Measurements from ENCODE around the gene TYK2.
"Not testable (repeated sequence)": the region's sequence is repeated elsewhere in the genome, so short reads cannot be mapped to it uniquely, and the experiment has no call there.

TYK2 gene

DNA sequence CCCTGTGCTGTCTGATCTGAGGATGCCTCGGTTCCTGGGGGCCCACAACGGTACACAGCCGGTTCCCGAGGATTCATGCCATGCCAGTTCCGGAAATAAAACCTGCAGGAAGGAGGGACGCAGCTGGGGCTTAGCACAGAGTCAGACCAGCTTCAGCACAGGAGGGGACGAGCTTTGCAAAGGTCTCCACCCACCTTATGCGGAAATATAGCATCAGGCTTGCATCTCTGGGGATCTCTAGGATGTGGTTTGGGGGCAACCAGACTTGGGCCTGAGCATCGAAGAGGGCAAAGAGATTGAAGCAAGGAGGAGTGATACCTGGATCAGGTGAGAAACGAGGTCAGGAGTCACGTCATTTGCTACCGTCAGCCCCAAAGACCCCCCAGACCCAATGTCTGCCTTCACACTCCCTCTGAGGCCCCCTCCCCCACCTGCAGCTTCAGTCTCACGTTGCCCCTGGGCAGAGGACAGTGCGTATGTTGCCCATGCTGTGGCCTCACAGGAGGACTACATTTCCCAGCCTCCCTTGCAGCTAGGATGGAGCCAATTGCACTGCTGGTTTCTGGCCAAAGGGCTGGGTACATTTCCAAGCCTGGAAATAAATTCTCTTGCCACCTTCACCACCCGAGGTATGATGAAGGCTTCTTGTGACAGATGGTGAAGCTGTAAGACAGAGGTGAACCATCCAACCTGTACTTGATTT lies 12.1 kb downstream of the TYK2 start:
- DNase-seq: no peak

DNA sequence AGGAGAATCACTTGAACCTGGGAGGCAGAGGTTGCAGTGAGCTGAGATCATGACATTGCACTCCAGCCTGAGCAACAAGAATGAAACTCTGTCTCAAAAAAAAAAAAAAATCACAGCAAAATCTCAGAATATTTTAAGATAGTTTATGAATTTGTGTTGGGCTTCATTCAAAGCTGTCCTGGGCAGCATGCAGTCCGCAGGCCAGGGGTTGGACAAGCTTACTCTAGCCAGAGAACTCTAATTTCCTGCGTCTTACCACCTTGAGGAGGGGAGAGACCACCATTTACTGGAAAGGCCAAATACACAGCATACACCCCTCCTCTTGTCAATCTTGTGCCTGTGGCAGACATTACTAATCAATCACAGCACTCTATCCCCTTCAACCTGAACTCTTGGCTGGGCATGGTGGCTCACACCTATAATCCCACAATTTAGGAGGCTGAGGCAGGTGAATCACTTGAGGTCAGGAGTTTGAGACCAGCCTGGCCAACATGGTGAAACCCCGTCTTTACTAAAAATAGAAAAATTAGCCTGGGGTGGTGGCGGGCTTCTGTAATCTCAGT lies 13.3 kb downstream of the TYK2 start:
- not testable (repeated sequence) for DNase-seq

DNA sequence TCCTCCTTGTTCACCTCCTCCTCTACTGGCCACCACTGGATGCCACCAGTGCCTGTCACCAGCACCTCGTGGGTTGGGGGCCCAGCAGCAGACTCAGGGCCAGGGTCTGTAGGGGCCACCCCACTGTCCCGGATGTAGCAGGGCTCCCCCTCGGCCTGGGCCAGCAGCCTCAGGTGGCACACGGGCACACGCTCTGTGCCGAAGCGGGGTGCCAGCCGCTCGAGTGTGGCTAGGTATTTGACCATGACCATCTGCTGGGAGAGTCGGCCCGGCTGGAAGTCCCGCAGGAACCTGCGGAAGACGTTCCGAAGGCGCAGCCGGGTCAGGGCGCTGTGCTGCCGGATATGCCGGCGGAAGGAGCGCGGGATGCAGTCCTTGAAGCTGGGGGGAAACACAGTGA lies 14.9 kb downstream of the TYK2 start:
- no peak for DNase-seq

DNA sequence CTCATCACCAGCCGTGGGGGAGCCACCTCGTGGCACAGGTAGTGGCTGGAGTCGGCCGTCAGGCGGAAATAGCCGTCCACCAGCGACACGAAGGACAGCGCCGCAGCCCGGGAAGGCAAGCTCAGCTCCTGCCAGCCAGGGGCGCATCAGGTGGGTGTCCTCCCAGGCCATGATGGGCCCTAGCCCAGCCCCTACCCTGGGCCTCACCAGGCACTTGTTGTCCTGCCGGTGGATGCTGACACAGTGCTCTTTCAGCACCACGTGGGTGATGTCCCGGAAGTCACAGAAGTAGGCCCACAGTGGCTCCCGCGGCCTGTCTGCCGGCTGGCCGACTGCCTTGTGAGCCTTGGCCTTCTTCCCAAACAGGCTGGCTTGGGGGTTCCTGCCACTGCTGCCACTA lies 15.7 kb downstream of the TYK2 start:
- DNase-seq: no peak

DNA sequence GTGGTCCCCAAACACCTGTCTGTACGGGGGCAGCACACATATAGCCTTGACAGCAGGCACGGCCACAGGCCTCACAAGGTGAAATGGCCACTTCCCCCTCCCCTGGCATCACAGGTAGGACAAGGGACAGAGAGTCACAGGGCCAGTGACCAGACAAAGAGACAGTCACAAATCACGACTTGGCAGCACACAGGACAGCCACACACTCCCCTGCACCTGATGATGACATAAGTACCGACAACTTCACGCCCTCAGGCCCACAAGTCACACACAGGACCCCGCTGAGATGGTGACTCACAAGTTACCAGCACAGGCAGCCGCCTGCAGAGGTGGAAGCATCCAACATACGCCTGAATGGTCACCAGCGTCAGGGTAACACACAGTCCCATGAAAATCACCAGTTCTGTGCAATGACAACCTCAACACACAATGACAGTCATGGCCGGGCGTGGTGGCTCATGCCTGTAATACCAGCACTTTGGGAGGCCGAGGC lies 16.5 kb downstream of the TYK2 start:
- DNase-seq: no peak

DNA sequence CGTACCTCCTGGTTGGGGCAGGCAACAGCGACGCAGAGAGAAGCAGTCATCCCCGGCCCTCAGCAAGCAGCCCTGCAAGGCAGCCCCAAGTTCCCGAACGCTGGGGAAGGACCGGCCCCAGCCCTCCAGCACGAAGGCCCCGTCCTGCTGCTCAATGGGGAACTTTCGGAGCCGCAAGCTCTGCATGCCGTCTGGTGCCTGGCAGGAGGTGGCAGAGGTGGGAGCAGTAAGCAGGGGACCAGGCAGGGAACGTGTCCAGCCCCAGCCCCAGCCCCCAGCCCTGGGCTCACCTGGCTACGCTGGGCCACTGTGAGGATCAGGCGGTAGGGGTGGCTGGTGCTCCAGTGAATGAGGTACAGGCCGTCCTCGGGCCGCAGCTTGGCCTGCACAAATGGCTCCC lies 18.1 kb downstream of the TYK2 start:
- no peak for DNase-seq

DNA sequence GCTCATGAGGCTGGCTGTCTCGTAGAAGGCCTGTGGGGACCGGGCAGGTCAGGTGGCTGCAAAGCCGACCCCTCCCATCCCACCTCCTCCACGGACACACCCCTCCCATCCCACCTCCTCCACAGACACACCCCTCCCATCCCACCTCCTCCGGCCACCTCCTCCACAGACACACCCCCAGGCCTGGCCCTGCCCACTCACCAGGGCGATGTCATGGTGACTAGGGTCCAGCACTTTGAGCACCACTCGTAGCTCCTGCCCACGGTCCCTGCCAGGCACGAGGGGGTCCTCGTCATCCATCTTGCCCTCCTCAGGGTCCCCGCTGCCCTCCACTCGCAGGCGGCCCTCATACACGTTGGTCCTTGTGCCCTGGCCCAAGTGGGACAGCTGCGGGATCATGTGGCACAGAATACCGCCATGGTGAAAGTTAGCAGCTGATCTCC lies 18.8 kb downstream of the TYK2 start:
- no peak for DNase-seq

DNA sequence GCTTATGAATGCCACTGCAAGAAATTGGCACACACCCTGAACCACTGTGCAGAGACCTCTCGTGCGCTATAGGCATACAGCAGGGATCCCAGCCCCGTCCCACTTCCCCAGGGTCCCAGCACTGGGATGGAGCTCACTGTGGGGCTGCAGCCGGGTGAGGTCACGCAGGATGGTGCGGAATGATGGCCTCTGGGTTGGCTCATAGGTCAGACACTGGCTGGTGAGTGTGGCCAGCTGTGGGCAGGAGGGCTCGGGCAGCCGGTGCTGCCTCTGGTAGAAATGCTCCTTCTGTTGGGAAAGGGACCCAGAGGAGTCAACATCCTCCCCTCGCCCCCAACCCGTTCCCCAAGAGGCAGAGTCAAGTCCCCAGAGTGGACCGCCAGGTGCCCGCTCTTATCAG lies 23.9 kb downstream of the TYK2 start:
- no peak for DNase-seq

DNA sequence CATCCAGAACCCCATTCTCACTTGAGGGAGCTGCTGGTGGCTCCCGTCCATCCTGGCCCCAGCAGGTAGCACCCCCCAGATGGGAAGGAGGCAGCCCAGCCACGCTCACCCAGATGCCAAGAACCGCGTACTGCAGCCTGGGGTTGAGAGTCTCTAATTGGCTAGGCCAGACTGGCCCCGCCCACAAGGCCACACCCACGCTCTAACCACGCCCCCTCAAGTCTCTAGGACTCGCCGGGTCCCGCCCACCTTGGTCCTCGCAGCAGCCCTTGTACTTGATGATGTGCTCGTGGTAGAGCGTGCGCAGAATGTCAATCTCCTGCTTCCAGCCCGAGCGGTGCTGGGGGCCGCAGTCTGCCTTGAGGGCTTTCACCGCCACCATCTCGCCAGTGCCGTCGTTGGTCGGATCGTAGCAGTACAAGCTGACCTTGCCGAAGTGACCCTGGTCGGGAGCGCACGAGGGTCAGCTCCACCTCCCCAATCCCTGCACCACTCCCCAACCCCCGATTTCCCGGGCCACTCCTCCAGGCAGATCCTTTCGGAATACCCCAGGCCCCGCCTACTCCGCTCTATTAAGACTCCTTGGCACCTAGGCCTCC lies 26.5 kb downstream of the TYK2 start:
- peak; percentile 80 for DNase-seq

DNA sequence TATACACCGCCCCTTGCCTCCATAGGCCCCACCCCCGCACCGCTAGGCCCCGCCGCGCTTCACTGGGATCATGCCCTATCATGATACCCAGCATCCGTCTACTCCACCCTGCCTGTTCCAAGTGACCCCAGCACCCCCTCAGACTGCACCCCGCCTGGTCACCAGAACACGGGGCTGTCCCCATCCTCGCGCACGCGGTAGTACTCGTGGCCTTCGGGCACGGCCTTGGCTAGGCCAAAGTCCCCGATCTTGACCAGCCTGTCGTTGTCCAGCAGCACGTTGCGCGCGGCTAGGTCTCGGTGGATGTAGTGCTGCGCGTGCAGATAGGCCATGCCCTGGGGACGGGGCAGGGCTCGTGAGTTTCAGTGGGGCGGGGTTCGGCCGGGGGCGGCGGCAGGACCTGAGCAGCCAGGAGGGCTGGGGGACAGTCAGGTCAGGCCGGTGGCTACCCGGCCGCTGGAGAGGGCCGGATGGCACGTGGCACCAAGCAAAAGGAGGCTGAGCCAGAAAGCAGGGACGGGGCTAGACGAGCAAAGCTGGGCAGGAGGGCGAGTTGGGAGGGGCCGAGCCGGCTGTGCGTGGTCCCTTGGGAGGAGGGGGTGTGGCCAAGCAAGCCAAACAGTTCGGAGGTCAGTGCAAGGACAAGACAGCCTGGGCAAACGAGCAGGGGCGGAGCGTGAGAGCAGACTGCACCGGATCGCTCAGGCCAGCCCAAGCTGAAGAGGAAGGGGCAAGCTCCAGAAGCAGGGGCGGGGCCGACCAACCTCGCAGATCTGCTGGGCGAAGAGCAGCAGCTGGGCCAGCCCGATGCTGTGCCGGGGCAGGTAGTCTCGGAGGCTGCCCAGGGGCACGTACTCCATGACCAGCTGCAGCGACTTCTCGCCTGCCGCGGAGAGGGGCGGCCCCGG lies 27.4 kb downstream of the TYK2 start:
- DNase-seq: peak in 1 of 2 experiments; percentile 30

DNA sequence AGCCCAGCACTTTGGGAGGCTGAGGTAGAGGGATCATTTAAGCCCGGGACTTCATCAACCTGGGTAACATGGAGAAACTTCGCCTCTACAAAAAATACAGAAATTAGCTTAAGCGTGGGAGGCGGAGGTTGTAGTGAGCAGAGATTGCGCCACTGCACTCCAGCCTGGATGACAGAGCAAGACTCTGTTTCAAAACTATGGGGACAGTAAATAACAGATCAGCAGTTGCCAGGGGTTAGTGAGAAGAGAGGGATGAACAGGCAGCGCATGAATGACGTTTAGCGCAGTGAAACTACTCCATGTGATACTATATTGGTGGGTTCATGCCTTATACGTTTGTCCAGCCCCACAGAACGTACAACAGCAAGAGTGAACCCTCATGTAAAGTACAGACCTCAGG lies 33.9 kb downstream of the TYK2 start:
- DNase-seq: no peak

DNA sequence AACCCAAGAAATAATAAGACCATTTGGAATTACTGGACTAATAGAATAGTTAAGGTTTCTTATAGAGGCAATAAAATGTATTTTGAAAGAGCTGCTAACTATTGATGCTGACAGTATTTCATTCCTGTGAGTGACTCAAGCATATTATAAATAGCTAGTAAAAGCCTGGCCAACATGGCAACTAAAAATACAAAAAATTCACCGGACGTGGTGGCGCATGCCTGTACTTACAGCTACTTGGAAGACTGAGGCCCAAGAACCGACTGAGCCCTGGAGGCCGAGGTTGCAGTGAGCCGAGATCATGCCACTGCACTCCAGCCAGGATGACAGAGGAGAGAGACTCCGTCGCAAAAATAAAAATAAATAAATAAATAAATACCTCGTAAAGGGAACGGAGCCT lies 35.6 kb downstream of the TYK2 start:
- no peak for DNase-seq

DNA sequence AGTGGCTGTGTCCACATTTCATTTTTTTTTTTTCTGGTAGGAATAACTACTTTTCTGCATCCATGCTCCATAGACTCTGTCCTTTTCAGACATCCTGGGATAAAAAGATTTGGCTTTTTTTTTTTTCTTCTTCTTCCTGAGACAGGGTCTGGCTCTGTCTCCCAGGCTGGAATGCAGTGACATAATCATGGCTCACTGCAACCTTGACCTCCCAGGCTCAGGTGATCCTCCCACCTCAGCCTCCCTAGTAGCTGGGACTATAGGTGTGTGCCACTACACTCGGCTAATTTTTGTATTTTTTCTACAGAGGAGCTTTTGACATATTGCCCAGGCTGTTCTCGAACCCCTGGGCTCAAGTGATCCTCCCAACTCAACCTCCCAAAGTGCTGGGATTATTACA lies 36.9 kb downstream of the TYK2 start:
- no peak for DNase-seq

DNA sequence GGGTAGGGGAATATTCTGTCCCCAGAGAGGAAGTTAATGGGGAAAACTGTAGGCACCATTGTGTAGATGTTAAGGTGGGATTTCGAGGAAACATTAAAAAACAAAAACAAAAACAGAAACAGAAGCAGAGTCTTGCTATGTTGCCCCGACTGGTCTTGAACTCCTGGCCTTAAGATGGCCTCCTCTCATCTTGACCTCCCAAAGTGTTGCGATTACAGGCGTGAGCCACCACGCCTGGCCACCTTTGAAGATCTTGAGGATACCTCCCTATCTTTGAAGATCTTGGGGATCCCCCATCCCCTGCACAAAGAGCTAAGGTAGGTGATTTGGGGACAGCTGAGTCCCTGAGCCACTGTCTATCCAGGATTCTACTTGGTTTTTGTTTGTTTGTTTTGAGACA lies 40.4 kb downstream of the TYK2 start:
- DNase-seq: peak in 1 of 2 experiments; percentile 38

DNA sequence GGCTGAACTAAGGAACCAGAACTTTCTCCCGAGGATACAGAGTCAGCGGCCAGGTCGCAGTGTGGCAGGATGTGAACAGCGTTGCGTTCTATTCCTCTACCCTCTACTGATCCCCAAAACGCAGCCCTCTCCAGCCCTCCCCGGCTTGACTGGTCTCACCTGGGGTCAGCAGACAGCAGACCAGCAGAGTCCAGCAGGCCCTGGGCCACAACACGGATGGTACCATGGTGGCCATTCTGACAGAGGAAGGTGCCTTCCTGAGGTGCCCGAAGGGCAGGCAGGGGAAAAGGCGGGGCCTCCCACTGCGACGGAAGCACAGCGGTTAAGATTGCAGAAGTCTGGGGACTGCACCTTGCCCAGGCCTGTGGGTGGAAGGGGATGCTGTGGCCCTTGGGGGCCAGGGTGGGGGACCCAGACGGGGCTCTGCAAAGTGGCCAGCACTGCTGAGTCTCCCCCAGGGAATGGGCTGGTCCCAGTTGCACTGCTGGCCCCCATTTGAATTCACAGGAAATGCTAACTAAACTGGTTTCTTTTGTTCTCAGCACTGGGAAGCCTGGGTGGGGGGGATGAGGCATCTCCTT lies 40.9 kb downstream of the TYK2 start, which contains the start of gene ICAM3:
TSS of gene ICAM3 (minus strand) at position 245 of the 581 bp plus-strand sequence. CDS start at position 235, 10 bp downstream.
- DNase-seq: peak in 1 of 2 experiments; percentile 84

DNA sequence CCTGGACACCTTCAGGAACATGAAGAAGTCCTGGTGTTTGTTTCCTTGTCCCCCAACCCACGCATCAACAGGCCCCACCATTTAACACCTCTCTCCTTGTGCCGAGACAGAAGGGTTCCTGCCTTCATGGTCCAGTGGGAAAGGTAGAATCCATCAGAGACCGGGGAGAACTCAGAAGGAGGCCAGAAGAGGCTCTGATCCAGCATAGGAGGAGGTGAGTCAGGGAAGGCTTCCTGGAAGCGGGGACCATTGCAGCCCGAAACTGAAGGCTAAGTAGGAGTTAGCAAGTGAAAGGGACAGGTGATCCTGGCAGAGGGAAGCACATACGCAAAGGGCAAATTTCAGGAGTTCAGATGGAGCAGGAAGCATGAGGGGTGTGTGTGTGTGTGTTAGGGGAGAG lies 41.4 kb downstream of the TYK2 start:
- peak in 1 of 2 experiments; percentile 45 for DNase-seq

DNA sequence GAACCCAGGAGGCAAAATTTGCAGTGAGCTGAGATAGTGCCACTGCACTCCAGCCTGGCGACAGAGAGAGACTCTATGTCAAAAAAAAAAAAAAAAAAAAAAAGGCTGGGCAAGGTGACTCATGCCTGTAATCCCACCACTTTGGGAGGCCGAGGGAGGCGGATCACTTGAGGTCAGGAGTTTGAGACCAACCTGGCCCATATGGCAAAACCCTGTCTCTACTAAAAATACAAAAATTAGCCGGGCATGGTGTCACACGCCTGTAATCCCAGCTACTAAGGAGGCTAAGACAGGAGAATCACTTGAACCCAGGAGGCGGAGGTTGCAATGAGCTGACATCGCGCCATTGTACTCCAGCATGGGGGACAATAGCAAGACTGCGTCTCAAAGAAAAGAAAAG lies 43.6 kb downstream of the TYK2 start:
- DNase-seq: not testable (repeated sequence)

DNA sequence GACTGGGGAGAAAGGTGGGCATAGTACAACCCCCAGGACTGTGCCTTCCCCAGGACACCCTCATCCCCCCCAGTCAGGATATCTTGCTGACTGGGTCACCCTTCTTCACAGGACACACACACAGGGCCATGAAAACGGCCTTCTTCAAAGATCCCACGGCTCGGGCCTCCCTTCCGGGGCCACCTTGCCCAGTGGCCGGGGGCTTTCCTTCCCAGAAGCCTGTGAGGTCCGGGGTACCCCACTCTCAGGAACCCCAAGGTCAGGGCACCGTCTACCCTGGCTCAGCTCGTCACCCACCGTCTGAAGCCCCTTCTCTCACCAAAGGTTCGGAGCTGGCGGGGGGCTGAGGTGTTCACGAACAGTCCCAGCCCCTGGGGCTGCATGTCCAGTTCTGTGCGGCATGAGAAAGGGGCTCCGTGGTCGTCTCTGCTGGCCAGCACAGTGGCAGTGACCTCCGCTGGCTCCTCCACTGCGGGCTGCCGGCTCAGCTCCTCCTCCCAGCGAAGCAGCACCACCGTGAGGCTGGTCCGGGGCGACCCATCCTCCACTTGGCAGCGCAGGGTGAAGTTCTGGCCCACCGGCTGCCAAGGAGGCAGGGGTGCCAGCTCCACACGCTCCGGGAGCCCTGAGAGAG lies 44.9 kb downstream of the TYK2 start:
- DNase-seq: no peak

DNA sequence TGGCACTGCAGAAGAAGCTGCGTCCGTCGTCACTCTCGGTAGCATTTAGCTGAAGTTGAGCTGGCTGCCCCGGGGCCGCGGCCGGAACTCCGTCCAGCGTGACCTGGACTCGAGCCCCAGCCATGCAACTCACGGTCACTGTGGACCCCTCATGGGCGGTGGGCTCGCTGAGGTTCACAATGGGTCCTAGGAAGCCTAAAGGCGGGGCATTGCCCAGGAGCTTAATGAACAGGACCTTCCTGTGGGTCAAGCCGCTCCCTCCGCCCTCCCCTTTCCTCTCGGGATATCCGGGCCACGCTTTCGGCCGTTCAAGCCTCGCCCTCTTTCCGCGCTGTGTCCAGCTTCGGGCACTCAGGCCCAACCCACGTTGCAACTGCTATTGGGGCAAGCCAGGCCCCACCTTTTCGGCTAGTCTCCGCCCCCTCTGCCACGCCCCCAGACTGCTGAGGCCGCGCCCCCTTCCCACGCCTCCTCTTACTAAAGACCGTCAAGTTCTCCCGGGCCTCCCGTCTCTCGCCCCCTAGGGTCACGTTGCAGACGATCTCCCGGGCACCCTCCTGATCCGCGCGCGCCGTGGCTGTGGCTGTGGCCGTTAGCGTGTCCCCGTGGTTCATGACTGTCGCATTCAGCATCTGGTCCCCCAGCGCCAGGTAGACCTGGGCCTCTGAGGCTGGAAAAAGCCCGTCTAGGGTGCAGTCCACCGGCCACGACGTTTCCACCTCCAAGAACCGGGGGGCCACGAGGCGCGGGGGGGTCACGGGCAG lies 45.6 kb downstream of the TYK2 start:
- DNase-seq: peak; percentile 82 to 86

DNA sequence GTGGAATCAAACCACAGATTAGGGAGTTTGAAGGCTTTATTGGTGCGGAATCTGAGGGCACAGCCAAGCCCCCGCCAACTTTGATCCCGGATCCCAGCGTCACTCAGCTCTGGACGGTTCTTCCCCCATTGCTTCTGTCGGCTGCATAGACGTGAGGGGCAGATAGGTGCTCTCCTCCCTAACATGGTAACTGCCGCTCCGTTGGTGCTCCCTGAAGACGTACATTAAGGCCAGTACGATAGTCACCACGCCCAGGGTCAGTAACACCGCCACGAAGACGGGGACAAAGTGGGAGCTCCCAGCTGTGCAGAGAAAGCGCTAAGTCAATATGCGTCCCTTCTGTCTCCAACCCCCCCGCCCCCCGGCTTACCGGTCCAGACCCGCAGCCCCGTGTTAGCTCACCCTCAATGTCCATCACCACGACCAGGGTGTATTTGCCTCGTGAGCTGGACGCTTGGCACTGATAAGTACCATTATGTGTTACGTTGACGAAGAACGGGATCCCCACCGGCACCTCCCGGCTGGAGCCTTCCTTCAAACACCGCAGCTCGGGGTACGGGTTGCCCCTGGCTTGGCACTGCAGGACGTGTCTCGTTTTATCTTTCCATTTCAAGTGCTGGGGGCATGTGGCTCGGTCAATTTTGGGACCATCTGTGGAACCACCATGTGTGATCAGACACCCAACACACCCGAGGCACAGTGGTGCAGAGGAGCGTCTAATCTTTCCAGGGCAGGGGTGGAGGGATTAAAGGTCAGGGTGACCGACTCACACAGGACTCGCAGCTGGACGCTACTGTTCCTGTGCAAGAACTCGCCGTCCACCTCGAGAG lies 46.4 kb downstream of the TYK2 start:
- peak in 1 of 2 experiments; percentile 20 for DNase-seq

All from activated T-cell treated with anti-CD3 and anti-CD28 coated beads, Interleukin-2, amount 50 U/mL, for 48 hours (primary cell).